HepG2 (cell line): ENCODE data around the gene ALKBH5.

Source experiments
- BRCA1 ChIP-seq: sonication (generic); formaldehyde crosslinking; IDR thresholded peaks from 2 replicates; pipeline ENCODE4 v1.4.0; 2020; ENCODE audit warnings: missing genetic modification reagents
- CREB1 ChIP-seq, 2 experiments: fragments of 450-650 bp in 1 of 2; IDR thresholded peaks; 2 replicates each; pipeline ENCODE4 v1.6.1; 2016 to 2017; ENCODE audit warnings: control low read depth in 1 of 2, mild to moderate bottlenecking in 1 of 2, missing compliant biosample characterization in 1 of 2, missing genetic modification characterization in 1 of 2
- CTCF ChIP-seq: sonication (generic); formaldehyde crosslinking; IDR thresholded peaks from 2 replicates; pipeline ENCODE4 v1.5.0; 2020; ENCODE audit warnings: mild to moderate bottlenecking, missing genetic modification reagents, moderate library complexity
- POLR2A ChIP-seq, 2 experiments: IDR thresholded peaks; 2 replicates each; pipeline ENCODE4 v1.6.1; 2011; ENCODE audit warnings: low read depth in 2 of 2, low read length in 2 of 2, mild to moderate bottlenecking in 1 of 2, moderate library complexity in 1 of 2; ENCODE audit not compliant: insufficient read depth in 1 of 2
- RAD21 ChIP-seq: fragments of 450-650 bp; formaldehyde crosslinking; IDR thresholded peaks from 2 replicates; pipeline ENCODE4 v1.5.0; 2020; ENCODE audit warnings: mild to moderate bottlenecking
- REXO4 ChIP-seq: sonication (generic); formaldehyde crosslinking; IDR thresholded peaks from 2 replicates; pipeline ENCODE4 v1.8.0; 2022; ENCODE audit warnings: missing genetic modification reagents, mild to moderate bottlenecking, borderline replicate concordance
- ZBTB14 ChIP-seq: sonication (generic); formaldehyde crosslinking; IDR thresholded peaks from 2 replicates; pipeline ENCODE4 v1.4.0; 2020; ENCODE audit warnings: missing genetic modification reagents
- TF ChIP-seq, protein P1 (sequence below): sonication (generic); formaldehyde crosslinking; IDR thresholded peaks from 2 replicates; pipeline ENCODE4 v1.4.0; 2020; ENCODE audit warnings: missing genetic modification reagents, borderline replicate concordance

GRCh38 chr17:18186627-18186982 lies 3.0 kb downstream of the ALKBH5 start:
- TF ChIP-seq CREB1 (IDR thresholded peaks at IDR 0.05) (no peak), CREB1 (CRISPR knock-in tag; IDR thresholded peaks at IDR 0.05) (no peak), POLR2A (IDR thresholded peaks at IDR 0.05; ENCODE audit: insufficient read depth in 1 of 2, low read depth in 2 of 2, low read length in 2 of 2) (no peak), BRCA1 (no peak), CTCF (CRISPR knock-in tag) (no peak), REXO4 (no peak), ZBTB14 (CRISPR knock-in tag) (no peak), RAD21 (CRISPR knock-in tag) (no peak)
- TF ChIP-seq, protein P1, sequence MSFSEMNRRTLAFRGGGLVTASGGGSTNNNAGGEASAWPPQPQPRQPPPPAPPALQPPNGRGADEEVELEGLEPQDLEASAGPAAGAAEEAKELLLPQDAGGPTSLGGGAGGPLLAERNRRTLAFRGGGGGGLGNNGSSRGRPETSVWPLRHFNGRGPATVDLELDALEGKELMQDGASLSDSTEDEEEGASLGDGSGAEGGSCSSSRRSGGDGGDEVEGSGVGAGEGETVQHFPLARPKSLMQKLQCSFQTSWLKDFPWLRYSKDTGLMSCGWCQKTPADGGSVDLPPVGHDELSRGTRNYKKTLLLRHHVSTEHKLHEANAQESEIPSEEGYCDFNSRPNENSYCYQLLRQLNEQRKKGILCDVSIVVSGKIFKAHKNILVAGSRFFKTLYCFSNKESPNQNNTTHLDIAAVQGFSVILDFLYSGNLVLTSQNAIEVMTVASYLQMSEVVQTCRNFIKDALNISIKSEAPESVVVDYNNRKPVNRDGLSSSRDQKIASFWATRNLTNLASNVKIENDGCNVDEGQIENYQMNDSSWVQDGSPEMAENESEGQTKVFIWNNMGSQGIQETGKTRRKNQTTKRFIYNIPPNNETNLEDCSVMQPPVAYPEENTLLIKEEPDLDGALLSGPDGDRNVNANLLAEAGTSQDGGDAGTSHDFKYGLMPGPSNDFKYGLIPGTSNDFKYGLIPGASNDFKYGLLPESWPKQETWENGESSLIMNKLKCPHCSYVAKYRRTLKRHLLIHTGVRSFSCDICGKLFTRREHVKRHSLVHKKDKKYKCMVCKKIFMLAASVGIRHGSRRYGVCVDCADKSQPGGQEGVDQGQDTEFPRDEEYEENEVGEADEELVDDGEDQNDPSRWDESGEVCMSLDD (CRISPR knock-in tag), result no peak
